GM18517 (cell line): ENCODE results near the gene TRAF6.

Source experiments
- ATAC-seq: cut with Tn5 transposase; IDR thresholded peaks from one replicate; pipeline ENCODE4 v1.9.1; 2021; ENCODE audit warnings: mild to moderate bottlenecking, moderate library complexity; ENCODE audit not compliant: unreplicated experiment

TRAF6 gene

GRCh38 chr11:36459046-36459445, 51.0 kb downstream of the TRAF6 start:
- no peak for ATAC-seq

DNA sequence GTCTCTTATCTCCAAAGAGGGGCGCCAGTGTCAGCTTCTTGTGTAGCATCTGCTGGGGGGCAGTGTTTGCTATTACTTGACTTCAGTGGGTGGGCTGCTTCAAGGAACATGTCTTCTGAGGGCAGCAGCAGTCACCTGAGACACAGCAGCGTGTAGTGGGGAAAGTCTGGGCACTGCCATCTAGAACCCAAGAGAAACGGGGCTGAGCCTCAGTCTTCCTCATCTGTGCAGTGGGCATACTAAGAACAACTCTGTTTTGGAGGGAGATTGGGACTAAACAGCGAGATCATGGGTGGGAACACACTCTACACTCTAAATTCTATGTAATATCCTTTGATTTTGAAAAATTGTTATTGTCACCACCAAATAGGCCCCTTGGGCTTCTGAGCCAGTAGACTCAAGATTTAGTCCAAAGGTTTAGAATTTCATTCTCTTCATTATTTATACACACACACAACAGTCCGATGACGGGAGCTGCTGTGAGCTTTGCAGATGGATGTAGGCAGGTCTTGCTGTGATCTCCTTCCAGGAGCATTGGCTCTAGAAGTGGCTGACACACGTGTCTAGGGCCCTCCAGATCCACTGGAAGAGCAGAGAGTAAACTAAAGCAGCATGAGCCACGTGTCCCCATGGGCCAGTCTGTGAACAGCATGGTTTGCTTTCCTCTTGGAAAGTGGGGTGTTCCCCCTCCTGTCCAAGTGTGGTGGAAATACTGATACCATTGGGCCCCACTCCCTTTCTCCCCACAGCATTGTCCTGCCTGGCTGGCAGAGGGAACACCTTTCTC, 51.8 kb downstream of the TRAF6 start:
- no peak for ATAC-seq

- no peak for ATAC-seq
These were observed 53.9 kb downstream of the TRAF6 start for GRCh38 chr11:36456156-36456555.

DNA sequence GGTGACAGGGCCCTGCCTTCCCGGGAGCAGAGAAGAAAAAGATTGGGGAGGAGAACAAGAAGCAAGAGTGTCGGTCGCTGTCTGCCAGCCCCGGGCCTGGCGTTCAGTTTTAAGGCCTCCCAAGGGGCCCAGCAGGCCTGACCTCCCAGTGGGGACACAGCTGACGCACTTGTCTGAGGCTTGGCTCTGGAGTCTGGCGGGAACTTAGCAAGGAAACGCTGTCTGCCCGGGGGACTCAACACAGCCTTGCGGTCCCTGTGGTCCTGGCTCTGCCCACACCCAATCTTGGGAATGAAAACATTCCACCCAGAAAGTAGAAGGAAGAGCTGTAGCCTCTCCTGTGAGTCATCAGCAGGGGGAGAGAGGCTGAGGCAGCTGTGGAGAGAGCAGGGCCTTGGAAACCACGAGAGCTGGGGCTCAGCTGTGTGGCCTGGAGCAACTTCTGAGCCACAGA, 54.4 kb downstream of the TRAF6 start:
- no peak for ATAC-seq

- no peak for ATAC-seq
These were observed 55.0 kb downstream of the TRAF6 start for GRCh38 chr11:36454941-36455631.

GRCh38 chr11:36454551-36454940, 55.5 kb downstream of the TRAF6 start:
- no peak for ATAC-seq

- no peak for ATAC-seq
These were observed 56.4 kb downstream of the TRAF6 start for GRCh38 chr11:36453678-36454077.

DNA sequence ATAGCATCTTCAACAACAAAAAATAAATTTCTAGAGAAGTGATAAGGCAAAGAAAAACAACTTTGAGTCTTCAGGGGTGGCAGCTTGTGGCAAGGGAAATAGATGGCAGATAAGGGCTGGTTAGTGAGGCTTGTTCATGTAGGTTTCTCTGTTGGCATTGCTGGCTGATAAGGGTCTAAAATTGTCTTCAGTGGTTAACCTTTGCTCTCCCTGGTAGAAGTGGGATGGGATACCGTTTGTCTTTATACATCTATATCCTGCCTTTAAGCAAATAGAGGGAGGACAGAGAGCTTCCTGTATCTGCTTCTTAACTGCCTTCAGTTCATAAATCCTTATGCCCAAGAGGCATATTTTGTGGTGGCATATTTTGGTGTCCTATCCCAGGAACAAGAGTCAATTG, 57.1 kb downstream of the TRAF6 start:
- ATAC-seq: no peak

- no peak for ATAC-seq
These were observed 57.7 kb downstream of the TRAF6 start for GRCh38 chr11:36452236-36452940.

GRCh38 chr11:36451681-36452080, 58.4 kb downstream of the TRAF6 start:
- ATAC-seq: no peak

DNA sequence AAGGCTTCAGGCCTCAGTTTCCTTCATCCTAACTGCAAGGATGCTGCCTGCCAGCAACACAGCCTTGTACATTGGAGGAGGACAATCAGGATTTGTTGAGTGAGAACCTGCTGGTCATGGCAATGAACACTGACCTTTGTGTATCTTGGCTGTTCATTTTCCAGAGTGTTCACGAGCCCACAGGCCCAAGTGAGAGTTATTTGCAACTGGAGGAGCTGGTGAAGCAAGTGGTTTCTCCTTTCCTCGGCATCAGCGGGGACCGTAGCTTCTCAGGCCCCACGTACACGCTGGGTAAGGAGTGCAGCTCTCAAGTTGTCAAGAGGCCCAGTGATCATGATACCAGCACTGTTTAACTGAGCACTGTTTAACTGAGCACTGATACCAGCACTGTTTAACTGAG, 59.0 kb downstream of the TRAF6 start:
- no peak for ATAC-seq

- ATAC-seq: peak; percentile 63
These were observed 59.9 kb downstream of the TRAF6 start for GRCh38 chr11:36450110-36450572.

- ATAC-seq: peak; percentile 14
These were observed 60.4 kb downstream of the TRAF6 start for GRCh38 chr11:36449561-36450096.

- no peak for ATAC-seq
These were observed 62.1 kb downstream of the TRAF6 start for GRCh38 chr11:36447947-36448346.

DNA sequence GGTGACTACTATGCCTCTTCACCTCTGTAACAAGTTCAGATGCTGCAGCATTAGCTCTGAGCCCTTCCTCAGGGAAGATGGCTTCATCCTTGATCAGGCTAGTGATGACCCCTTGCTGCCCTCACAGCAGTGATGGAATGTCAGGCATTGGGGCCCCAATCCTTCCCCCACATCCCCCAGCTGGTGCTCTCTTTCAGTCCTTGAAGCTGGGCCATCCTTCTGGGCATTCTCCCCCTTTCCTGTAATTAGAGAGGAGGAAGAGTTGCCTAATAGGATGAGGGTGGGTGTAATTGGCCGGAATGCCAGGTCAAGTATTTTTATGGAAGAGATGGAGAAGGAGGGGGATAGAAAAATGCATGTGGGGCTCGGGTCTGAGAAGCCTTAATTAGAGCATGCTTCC, 62.6 kb downstream of the TRAF6 start:
- no peak for ATAC-seq

DNA sequence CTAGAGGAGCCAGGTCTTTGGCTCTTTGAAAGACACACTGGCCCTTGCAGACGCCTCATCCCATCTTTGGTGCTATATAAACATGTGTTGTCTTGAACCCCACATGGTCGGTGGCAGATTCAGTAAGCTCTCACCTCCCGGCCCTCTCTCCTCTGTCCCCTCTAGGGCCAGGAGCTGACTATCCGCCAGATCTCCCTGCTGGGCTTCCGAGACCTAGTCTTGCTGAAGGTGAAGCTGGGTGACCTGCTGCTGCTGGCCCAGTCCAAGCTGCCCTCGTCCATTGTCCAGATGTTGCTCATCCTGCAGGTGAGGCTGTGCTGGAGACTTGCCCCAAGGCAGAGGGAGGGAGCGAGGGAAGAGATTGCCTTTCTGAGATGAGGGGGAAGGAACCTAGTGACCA, 63.9 kb downstream of the TRAF6 start:
- ATAC-seq: no peak

- ATAC-seq: no peak
These were observed 66.4 kb downstream of the TRAF6 start for GRCh38 chr11:36443661-36444060.

GRCh38 chr11:36441610-36442208, 68.4 kb downstream of the TRAF6 start:
- ATAC-seq: peak; percentile 71

DNA sequence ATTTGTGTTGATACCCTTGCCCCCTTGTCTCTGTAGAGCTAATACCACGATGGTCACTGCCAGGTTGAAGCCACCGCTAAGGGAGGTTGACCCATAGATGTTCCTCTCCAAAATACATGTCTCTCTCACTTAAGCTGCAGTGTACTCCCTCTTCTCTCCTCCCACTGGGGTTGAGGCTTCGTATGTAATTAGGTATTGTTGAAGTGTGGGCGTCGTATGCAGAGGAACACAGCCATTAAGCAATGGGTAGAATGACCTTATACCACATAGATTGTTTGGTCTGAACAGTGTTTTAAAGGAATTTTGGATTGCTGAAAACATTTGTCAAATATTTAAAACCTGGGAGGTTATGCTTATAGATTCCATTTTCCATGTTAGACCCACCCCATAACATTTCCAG, 71.9 kb downstream of the TRAF6 start:
- no peak for ATAC-seq

- no peak for ATAC-seq
These were observed 72.7 kb downstream of the TRAF6 start for GRCh38 chr11:36437413-36437812.
